A549 (cell line): ENCODE data around the gene MBNL1. TPM values are rescaled to one million over a fixed set of nuclear protein-coding genes. Genes with fewer than 3 reads are reported as not detected.

Experiments used
- ATAC-seq, 2 experiments: fragments of 200-7000 bp in 1 of 2; fragments of >200 bp in 1 of 2; cut with Nextera tagmentation in 1 of 2; cut with Tn5 transposase in 1 of 2; 3 replicates each; pipeline versions ENCODE4 v1.8.0 to v1.9.1; 2018 to 2020; ENCODE audit warnings: mild to moderate bottlenecking in 1 of 2, moderate library complexity in 1 of 2
- CTCF ChIA-PET: fragments of 300-600 bp; sonication (Branson Sonifier 250); formaldehyde crosslinking; extraction: SDS; loops from one replicate; lab custom pipeline; 2021; ENCODE audit warnings: antibody characterized with exemption, inconsistent platforms; lab: Yijun Ruan, JAX
- POLR2A ChIA-PET: fragments of 350-600 bp; formaldehyde crosslinking; extraction: SDS; loops from one replicate; lab custom pipeline; 2021; ENCODE audit warnings: antibody characterized with exemption, inconsistent platforms; lab: Yijun Ruan, JAX
- DNase-seq, 2 experiments: peaks; one replicate each; pipeline versions ENCODE4 v3.0.0 to v3.0.0-alpha.2; 2011 to 2016; ENCODE audit warnings: low read depth in 1 of 2, low spot score in 1 of 2
- FAIRE-seq: peaks from 2 replicates; lab custom pipeline; 2011; peaks lifted over from hg19 to GRCh38; lab: Jason Lieb, UNC
- H3K27ac ChIP-seq, 2 experiments: fragments of >200 bp; sonication (Bioruptor Twin); formaldehyde crosslinking; 3 replicates each; pipeline ENCODE4 v1.5.1; 2016 to 2017
- H3K4me1 ChIP-seq: fragments of >200 bp; sonication (Bioruptor Twin); formaldehyde crosslinking; 3 replicates; pipeline ENCODE4 v1.6.1; 2016
- H3K4me2 ChIP-seq: fragments of >200 bp; sonication (Bioruptor Twin); formaldehyde crosslinking; 3 replicates; pipeline ENCODE4 v1.6.1; 2016
- H3K4me3 ChIP-seq: fragments of >200 bp; sonication (Bioruptor Twin); formaldehyde crosslinking; 3 replicates; pipeline ENCODE4 v1.5.1; 2016
- H3K9me3 ChIP-seq: fragments of >200 bp; sonication (Bioruptor Twin); formaldehyde crosslinking; 3 replicates; pipeline ENCODE4 v1.6.1; 2016
- CBX8 ChIP-seq: fragments of 200-600 bp; sonication (generic); IDR thresholded peaks from 2 replicates; pipeline ENCODE4 v1.6.1; 2016
- CEBPB ChIP-seq, 2 experiments: fragments of >200 bp in 1 of 2; sonication (Bioruptor Twin) in 1 of 2; formaldehyde crosslinking in 1 of 2; IDR thresholded peaks; 2 replicates each; pipeline ENCODE4 v1.6.1; 2012 to 2016
- FOSB ChIP-seq: fragments of 250-450 bp; sonication (Bioruptor Pico); IDR thresholded peaks from 2 replicates; pipeline ENCODE4 v1.5.0; 2020; ENCODE audit warnings: mild to moderate bottlenecking, moderate library complexity
- FOSL2 ChIP-seq, 2 experiments: fragments of 450-650 bp in 1 of 2; fragments of >200 bp in 1 of 2; sonication (Bioruptor Twin) in 1 of 2; formaldehyde crosslinking; IDR thresholded peaks; 2 replicates each; pipeline versions ENCODE4 v1.5.0 to v1.6.1; 2016 to 2020; ENCODE audit warnings: mild to moderate bottlenecking in 1 of 2, moderate library complexity in 1 of 2
- HDAC2 ChIP-seq: fragments of 200-600 bp; sonication (generic); IDR thresholded peaks from 2 replicates; pipeline ENCODE4 v1.6.1; 2016
- HOXA7 ChIP-seq: fragments of 250-450 bp; sonication (Bioruptor Pico); IDR thresholded peaks from 2 replicates; pipeline ENCODE4 v1.5.0; 2020; ENCODE audit warnings: mild to moderate bottlenecking, moderate library complexity
- JUN ChIP-seq, 2 experiments: fragments of >200 bp; sonication (Bioruptor Twin); formaldehyde crosslinking; IDR thresholded peaks; 2 replicates in 1 of 2; 3 replicates in 1 of 2; pipeline ENCODE4 v1.6.1; 2016 to 2017
- JUNB ChIP-seq: fragments of >200 bp; sonication (Bioruptor Twin); formaldehyde crosslinking; IDR thresholded peaks from 2 replicates; pipeline ENCODE4 v1.6.1; 2016
- KDM1A ChIP-seq: fragments of 200-600 bp; sonication (generic); IDR thresholded peaks from 2 replicates; pipeline ENCODE4 v1.6.1; 2016; ENCODE audit warnings: low read depth, mild to moderate bottlenecking
- KDM5A ChIP-seq: fragments of 200-600 bp; sonication (generic); IDR thresholded peaks from 2 replicates; pipeline ENCODE4 v1.6.1; 2016; ENCODE audit warnings: antibody characterized with exemption, mild to moderate bottlenecking
- MAFK ChIP-seq: fragments of 450-650 bp; IDR thresholded peaks from 2 replicates; pipeline ENCODE4 v1.6.1; 2014; ENCODE audit not compliant: partially characterized antibody
- MYC ChIP-seq: IDR thresholded peaks from 2 replicates; pipeline ENCODE4 v1.6.1; 2012; ENCODE audit warnings: mild to moderate bottlenecking, inconsistent platforms, low read length, improper control_type of control experiment, borderline replicate concordance
- NPAS2 ChIP-seq: fragments of 250-450 bp; sonication (Bioruptor Pico); IDR thresholded peaks from 2 replicates; pipeline ENCODE4 v1.8.0; 2022; ENCODE audit warnings: mild to moderate bottlenecking, moderate library complexity, borderline replicate concordance
- RARB ChIP-seq: fragments of 250-450 bp; sonication (Bioruptor Pico); IDR thresholded peaks from 2 replicates; pipeline ENCODE4 v1.8.0; 2021; ENCODE audit warnings: mild to moderate bottlenecking, moderate library complexity
- RCOR1 ChIP-seq: fragments of 150-350 bp; IDR thresholded peaks from 2 replicates; pipeline ENCODE4 v1.6.1; 2014; ENCODE audit warnings: antibody characterized with exemption, low read length, low read depth
- REST ChIP-seq: fragments of 200-600 bp; sonication (generic); IDR thresholded peaks from 2 replicates; pipeline ENCODE4 v1.6.1; 2016; ENCODE audit warnings: antibody characterized with exemption, mild to moderate bottlenecking, moderate library complexity
- RFX5 ChIP-seq: fragments of 450-650 bp; IDR thresholded peaks from 2 replicates; pipeline ENCODE4 v1.7.1; 2014; ENCODE audit warnings: antibody characterized with exemption, mild to moderate bottlenecking, moderate library complexity
- SMC3 ChIP-seq: fragments of >200 bp; sonication (Bioruptor Twin); formaldehyde crosslinking; IDR thresholded peaks from 3 replicates; pipeline ENCODE4 v1.6.1; 2018; ENCODE audit warnings: inconsistent platforms
- SREBF2 ChIP-seq: fragments of 450-650 bp; IDR thresholded peaks from 2 replicates; pipeline ENCODE4 v1.6.1; 2014; ENCODE audit warnings: mild to moderate bottlenecking, moderate library complexity
- ZNF302 ChIP-seq: fragments of 250-450 bp; sonication (Bioruptor Pico); IDR thresholded peaks from 2 replicates; pipeline ENCODE4 v1.9.0; 2021; ENCODE audit warnings: inconsistent platforms, mild to moderate bottlenecking, moderate library complexity
- ZSCAN20 ChIP-seq: fragments of 250-450 bp; sonication (Bioruptor Pico); IDR thresholded peaks from 2 replicates; pipeline ENCODE4 v1.8.0; 2022; ENCODE audit warnings: mild to moderate bottlenecking, moderate library complexity
- WGBS: methylation state at CpG from one replicate; pipeline ENCODE4 v1.1.6; 2017; ENCODE audit errors: missing lambda C conversion rate; 5-methylcytosine and 5-hydroxymethylcytosine counted together
- polyA plus RNA-seq, 4 experiments: library from polyadenylated mRNA; depleted of rRNA in 3 of 4; stranded (reverse); fragments of >200 nt; fragmentation: RNase III in 1 of 4; extraction: RNeasy Plus Mini Kit Qiagen cat#74134 plus additional on column Dnase treatment in 1 of 4; gene quantifications; 2 replicates in 3 of 4; 3 replicates in 1 of 4; pipeline ENCODE4 v1.2.3, GENCODE V29; 2011 to 2017
- TF ChIP-seq, protein P1 (sequence below): fragments of 450-650 bp; IDR thresholded peaks from 2 replicates; pipeline ENCODE4 v1.6.1; 2014; ENCODE audit warnings: antibody characterized with exemption
- TF ChIP-seq, protein P2 (sequence below): fragments of >200 bp; sonication (Bioruptor Twin); formaldehyde crosslinking; IDR thresholded peaks from 3 replicates; pipeline ENCODE4 v1.6.1; 2016

The MBNL1 gene
- polyA plus RNA-seq, 2 of the 4 experiments (the other 2 are of a cell fraction): 60.5 to 92.5 TPM

GRCh38 chr3:152331998-152332397, 63.3 kb downstream of the MBNL1 start:
- Histone ChIP-seq H3K4me2 (peak overlapping the region; percentile 75), H3K27ac (peak overlapping the region; percentile 64 to 76), H3K4me3 (0 out of 3 replicates have a peak overlapping the region, but pooled peaks have one; percentile 1), H3K4me1 (peaks cover 67% of the 10 kb centered on the region), H3K9me3 (no peaks in the 10 kb centered on the region)
- peak; percentile 44 to 49; a peak in 3 of 6 replicates for ATAC-seq
- peak in 1 of 2 experiments; percentile 39 for DNase-seq
- ChIA-PET CTCF (interaction anchor here (0.9 to 1.2 kb wide), 3 partner anchors 14 to 73 kb away, joined by 3 to 4 read pairs (median 4); no protein-coding TSS in a partner anchor), POLR2A (no interaction called here)
- no peak for FAIRE-seq
- WGBS: 0% methylated on average over 1 of the region's 1 CpG
- TF ChIP-seq NPAS2 (CRISPR knock-in tag): no peak
- no peak for TF ChIP-seq FOSL2 (IDR thresholded peaks at IDR 0.05)
- peak; percentile 74 for TF ChIP-seq FOSL2 (CRISPR knock-in tag; IDR thresholded peaks at IDR 0.05)
- TF ChIP-seq JUN (IDR thresholded peaks at IDR 0.05): no peak
- peak; percentile 30; the same call in 1 of the 2 replicates for TF ChIP-seq JUNB
- TF ChIP-seq, protein P1, sequence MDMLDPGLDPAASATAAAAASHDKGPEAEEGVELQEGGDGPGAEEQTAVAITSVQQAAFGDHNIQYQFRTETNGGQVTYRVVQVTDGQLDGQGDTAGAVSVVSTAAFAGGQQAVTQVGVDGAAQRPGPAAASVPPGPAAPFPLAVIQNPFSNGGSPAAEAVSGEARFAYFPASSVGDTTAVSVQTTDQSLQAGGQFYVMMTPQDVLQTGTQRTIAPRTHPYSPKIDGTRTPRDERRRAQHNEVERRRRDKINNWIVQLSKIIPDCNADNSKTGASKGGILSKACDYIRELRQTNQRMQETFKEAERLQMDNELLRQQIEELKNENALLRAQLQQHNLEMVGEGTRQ: peak; percentile 53; the same call in 1 of the 2 replicates

- WGBS: 90% methylated on average over 1 of the region's 1 CpG
- FAIRE-seq: no peak
Observed at GRCh38 chr3:152333928-152334327, 65.2 kb downstream of the MBNL1 start.

GRCh38 chr3:152334761-152335160, 66.0 kb downstream of the MBNL1 start:
- TF ChIP-seq FOSL2 (IDR thresholded peaks at IDR 0.05): no peak
- no peak for TF ChIP-seq FOSL2 (CRISPR knock-in tag; IDR thresholded peaks at IDR 0.05)
- no peak for TF ChIP-seq ZNF302
- TF ChIP-seq FOSB (CRISPR knock-in tag): no peak
- TF ChIP-seq HOXA7 (CRISPR knock-in tag): no peak
- TF ChIP-seq MAFK: peak; percentile 23
- TF ChIP-seq, all 56 proteins: peak for 1
- DNase-seq (no peak), FAIRE-seq (no peak), ATAC-seq (no peak)
- H3K27ac ChIP-seq: 0 out of 6 replicates have a peak overlapping the region, but pooled peaks of 1 of the 2 experiments have one; percentile 7
- H3K9me3 ChIP-seq: no peaks in the 10 kb centered on the region
- CTCF ChIA-PET: no interaction called here
- H3K4me1 ChIP-seq: peaks cover 41% of the 10 kb centered on the region
- WGBS: 92% methylated on average over 3 of the region's 3 CpGs
- POLR2A ChIA-PET: no interaction called here
- no peak overlapping the region for H3K4me3 ChIP-seq
- no peak overlapping the region for H3K4me2 ChIP-seq

More at GRCh38 chr3:152333928-152334327, 65.2 kb downstream of the MBNL1 start:
- no peaks in the 10 kb centered on the region for H3K9me3 ChIP-seq
- ATAC-seq (no peak), DNase-seq (no peak)
- no peak overlapping the region for H3K27ac ChIP-seq
- H3K4me3 ChIP-seq: no peak overlapping the region
- CTCF ChIA-PET: interaction anchor here (1.1 to 1.2 kb wide), 2 partner anchors 17 to 110 kb away, joined by 3 read pairs; no protein-coding TSS in a partner anchor
- peaks cover 49% of the 10 kb centered on the region for H3K4me1 ChIP-seq
- 0 out of 4 replicates have a peak, but pooled peaks have one; percentile 13 to 19 for TF ChIP-seq CEBPB (IDR thresholded peaks at IDR 0.05)
- TF ChIP-seq REST: no peak
- TF ChIP-seq, all 56 proteins: peak for 1
- no peak overlapping the region for H3K4me2 ChIP-seq
- POLR2A ChIA-PET: no interaction called here

GRCh38 chr3:152335273-152335672, 66.5 kb downstream of the MBNL1 start:
- H3K4me3 ChIP-seq: no peak overlapping the region
- no peak for DNase-seq
- POLR2A ChIA-PET: no interaction called here
- no peak overlapping the region for H3K4me2 ChIP-seq
- H3K27ac ChIP-seq: 0 out of 6 replicates have a peak overlapping the region, but pooled peaks of 1 of the 2 experiments have one; percentile 7
- TF ChIP-seq MYC (no peak), ZSCAN20 (CRISPR knock-in tag) (no peak), MAFK (no peak), SREBF2 (no peak), HDAC2 (no peak), SMC3 (no peak), CBX8 (no peak), KDM1A (no peak), RFX5 (no peak), RCOR1 (no peak), RARB (CRISPR knock-in tag) (no peak), KDM5A (no peak)
- TF ChIP-seq, protein P2, sequence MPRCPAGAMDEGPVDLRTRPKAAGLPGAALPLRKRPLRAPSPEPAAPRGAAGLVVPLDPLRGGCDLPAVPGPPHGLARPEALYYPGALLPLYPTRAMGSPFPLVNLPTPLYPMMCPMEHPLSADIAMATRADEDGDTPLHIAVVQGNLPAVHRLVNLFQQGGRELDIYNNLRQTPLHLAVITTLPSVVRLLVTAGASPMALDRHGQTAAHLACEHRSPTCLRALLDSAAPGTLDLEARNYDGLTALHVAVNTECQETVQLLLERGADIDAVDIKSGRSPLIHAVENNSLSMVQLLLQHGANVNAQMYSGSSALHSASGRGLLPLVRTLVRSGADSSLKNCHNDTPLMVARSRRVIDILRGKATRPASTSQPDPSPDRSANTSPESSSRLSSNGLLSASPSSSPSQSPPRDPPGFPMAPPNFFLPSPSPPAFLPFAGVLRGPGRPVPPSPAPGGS: no peak
- 92% methylated on average over 2 of the region's 2 CpGs for WGBS
- CTCF ChIA-PET: no interaction called here
- ATAC-seq: no peak
- peaks cover 36% of the 10 kb centered on the region for H3K4me1 ChIP-seq
- no peaks in the 10 kb centered on the region for H3K9me3 ChIP-seq
- FAIRE-seq: no peak
